ENCODE results near the gene C21orf58. TPM values are rescaled to one million over a fixed set of nuclear protein-coding genes. Genes with fewer than 3 reads are reported as not detected.

Gene C21orf58
- polyA plus RNA-seq, 4 donors = 9.6 to 13.3 (median 10.9) TPM

DNA sequence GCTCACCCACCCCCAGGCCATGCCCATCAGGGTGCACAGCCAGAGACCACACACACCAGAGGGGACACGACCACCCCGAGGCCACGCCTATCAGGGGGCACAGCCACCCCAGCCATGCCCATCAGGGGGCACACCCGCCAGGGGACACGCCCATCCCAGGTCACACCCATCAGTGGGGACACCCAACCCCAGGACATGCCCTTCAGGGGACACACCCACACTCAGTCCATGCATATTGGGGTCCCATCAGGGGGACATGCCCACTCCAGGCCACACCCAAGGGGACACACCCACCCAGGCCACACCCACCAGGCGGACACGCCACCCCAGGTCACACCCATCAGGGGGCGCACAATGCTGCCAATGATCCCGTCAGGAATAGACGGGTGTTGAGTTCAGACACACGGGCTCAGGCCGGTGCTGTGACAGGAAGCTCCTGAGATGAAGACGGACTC lies 59.0 kb downstream of the C21orf58 start:
- DNase-seq (ENCODE audit: low read depth in 4 of 4, low spot score in 3 of 4) = no peak

DNA sequence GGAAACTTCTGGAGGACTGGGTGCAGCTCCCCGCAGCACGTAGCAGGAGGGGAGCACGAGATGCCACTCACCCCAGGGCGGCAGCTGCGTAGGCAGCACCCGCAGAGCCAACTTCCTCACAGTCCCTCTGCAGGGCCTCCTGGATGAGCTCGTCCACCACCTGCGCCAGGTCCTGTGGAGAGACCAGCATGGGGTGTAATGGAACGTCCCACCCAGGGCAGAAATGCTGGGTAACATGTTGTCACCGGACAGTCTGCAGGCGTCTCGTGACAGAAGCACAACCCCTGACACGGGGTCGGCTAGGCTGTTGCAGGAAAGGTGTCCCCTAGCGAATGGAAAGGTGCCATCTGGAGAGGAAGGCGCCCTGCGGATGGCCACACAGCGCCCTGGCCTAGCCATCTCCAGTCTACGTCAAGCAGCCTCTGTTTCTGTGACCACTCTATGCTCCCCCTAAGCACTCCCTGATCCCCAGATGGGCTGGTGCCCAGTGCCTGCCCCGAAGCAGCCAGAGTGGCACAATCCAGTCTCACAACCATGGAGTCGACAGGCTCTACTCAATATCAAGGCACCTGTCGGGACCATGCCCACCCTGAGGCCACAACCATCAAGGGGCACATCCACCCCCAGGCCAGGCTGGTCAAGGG lies 59.5 kb downstream of the C21orf58 start:
- DNase-seq (ENCODE audit: low read depth in 4 of 4, low spot score in 3 of 4) = no peak

DNA sequence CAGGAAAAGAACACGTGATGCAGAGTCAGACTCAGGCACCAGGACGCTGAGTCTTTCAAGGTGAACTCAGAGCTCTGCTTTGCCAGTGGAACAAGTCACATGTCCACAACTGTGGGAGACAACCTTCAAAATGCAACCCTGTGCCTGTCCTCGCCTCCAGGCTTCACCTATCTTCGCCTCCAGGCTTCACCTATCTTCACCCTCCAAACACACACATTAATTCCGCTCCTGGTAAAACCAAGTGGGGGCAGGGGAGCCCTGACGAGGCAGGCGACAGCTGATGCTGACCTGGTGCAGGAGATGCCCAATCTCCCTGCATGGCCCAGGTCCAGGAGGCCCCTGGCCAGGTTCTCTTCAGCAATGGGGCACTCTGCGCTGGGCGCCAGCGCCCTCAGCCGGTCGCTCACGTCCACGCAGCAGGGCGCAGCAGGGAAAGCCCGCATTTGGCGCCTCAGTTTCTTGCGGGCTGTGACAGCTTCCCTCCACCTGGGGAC lies 67.1 kb downstream of the C21orf58 start:
- no peak for DNase-seq (ENCODE audit: low read depth in 4 of 4, low spot score in 3 of 4)

DNA sequence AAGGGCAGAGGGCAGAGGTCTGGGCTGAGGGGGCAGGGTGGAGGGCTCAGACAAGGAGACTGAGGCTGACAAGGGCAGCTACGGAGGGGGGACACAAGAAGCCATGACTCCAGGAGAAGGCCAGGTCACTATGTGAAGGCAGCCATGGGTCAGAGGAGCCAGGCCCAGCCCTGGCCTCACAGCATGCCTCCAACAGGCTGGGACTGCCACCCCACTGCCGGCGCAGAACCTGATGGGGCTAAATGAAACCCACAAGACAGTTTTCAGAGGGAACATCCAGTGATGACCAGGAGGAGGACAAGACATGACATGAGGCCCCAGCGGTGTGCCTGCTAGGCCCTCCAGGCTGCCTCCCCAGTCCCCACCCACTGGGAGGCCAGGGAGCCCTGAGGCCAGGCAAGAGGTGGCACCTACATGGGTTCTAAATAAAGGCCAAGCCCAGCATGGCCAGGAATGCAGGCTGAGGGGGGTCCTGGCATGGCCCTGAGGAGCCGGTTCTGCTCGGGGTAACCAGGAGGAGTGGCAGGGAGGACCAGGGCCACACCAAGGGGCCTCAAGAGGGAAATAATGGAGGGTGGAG lies 67.8 kb downstream of the C21orf58 start:
- no peak for DNase-seq (ENCODE audit: low read depth in 4 of 4, low spot score in 3 of 4)

DNA sequence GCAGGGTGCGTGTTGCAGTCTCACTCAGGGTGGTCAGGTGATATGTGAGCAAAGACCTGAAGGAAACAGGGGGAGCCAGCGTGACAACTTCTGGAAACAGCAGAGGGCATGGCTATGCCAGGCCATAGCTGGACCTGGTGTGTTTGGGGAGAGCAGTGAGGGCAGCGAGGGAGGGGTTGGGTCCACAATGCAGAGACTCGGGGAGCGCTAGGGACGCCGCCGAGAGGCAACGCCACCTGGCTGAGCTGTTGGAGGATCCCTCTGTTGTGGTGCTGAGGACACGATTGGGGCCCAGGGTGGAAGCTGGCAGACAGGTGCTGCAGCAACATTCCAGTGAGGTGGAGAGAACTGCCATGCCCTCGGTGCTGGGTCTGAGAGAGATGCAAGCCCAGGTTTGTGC lies 68.5 kb downstream of the C21orf58 start:
- no peak for DNase-seq (ENCODE audit: low read depth in 4 of 4, low spot score in 3 of 4)

DNA sequence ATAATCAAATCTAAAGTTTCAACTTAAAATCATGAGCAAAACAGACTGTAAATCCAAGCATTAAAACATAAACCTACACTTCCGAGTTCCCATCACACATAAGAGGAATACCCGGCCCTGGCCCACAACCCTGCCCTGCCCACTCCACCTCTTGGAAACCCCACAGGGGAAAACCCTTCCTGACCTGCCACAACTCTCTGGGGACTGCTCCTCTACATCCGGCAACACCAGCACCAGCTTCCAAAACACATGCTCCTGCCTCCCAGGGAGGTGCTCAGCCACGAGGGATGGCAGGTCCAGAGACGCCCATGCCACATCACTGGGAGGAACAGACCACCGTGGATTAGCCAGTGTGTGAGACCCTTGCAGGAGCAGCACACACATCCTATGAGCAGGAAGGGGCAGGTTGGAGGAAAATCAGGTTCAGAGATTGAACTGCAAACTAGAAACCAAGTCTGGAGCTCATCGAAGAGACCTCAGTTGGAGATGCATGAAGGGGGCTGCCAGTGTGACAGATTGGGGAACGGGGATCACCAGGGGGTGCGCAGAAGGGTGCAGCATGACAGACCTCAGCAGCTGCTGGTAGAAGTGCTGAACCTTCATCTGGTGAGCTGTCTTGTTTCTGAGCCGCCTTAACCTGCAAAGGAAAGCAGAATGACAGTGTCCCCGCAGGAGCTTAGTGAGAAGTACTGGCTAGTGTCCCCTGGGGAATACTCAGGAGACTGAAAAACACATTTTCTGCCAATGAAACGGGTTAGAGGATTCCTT lies 69.3 kb downstream of the C21orf58 start:
- DNase-seq (ENCODE audit: low read depth in 4 of 4, low spot score in 3 of 4) = no peak

DNA sequence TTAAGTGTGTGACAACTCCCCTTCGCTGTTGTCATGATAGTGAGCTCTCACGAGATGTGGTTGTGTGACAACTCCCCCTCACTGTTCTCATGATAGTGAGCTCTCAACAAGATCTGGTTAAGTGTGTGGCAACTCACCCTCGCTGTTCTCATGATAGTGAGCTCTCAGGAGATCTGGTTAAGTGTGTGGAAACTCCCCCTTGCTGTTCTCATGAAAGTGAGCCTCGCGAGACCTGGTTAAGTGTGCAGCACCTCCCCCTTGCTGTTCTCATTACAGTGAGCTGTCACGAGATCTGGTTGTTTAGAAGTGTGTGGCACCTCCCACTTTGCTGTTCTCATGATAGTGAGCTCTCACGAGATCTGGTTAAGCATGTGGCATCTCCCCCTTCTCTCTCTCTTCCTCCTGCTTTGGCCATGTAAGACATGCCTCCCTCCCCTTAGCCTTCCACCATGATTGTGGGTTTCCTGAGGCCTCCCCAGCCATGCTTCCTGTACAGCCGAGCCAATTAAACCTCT lies 70.0 kb downstream of the C21orf58 start:
- no peak for DNase-seq (ENCODE audit: low read depth in 4 of 4, low spot score in 3 of 4)

DNA sequence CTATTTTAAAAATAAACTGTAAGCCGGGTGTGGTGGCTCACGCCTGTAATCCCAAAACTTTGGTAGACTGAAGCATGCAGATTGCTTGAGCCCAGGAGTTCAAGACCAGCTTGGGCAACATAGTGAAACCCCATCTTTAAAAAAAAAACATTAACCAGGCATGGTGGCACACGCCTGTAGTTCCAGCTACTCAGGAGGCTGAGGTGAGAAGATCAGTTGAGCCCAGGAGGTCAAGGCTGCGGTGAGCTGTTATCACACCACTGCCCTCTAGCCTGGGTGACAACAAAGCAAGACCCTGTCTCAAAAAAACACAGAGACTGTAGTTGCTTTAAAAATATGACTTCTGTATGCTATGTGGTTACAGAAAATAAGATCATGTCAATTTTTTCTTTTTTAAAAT lies 70.8 kb downstream of the C21orf58 start:
- DNase-seq (ENCODE audit: low read depth in 4 of 4, low spot score in 3 of 4) = no peak

Other genes with a start within 250 kb of the C21orf58 start
- 100 to 1,000 TPM; 181 to 254 (median 205) TPM for gene COL6A2, start 225.8 kb downstream of the C21orf58 start, polyA plus RNA-seq (ENCODE audit: insufficient read length in 4 of 4)
- gene FTCD, start 168.3 kb downstream of the C21orf58 start, polyA plus RNA-seq (ENCODE audit: insufficient read length in 4 of 4) = 10 to 100 TPM; 15.2 to 34.2 (median 27.7) TPM
- gene SPATC1L, start 139.4 kb downstream of the C21orf58 start, polyA plus RNA-seq (ENCODE audit: insufficient read length in 4 of 4) = 10 to 100 TPM in 3 of 4 donors, 1 to 10 TPM in 1; 10.0 to 12.8 (median 12.6) TPM
- gene LSS, start 95.1 kb downstream of the C21orf58 start, polyA plus RNA-seq (ENCODE audit: insufficient read length in 4 of 4) = 10 to 100 TPM; 28.1 to 36.3 (median 35.5) TPM
- gene MCM3AP, start 38.3 kb downstream of the C21orf58 start, polyA plus RNA-seq (ENCODE audit: insufficient read length in 4 of 4) = 10 to 100 TPM; 67.1 to 78.4 (median 70.8) TPM
- gene YBEY, start 37.5 kb downstream of the C21orf58 start, polyA plus RNA-seq (ENCODE audit: insufficient read length in 4 of 4) = 10 to 100 TPM; 19.9 to 24.6 (median 20.7) TPM
- 10 to 100 TPM; 32.0 to 34.6 (median 32.5) TPM for gene PCNT, start 286 bp upstream of the C21orf58 start, polyA plus RNA-seq (ENCODE audit: insufficient read length in 4 of 4)
- gene DIP2A, start 135.0 kb upstream of the C21orf58 start, polyA plus RNA-seq (ENCODE audit: insufficient read length in 4 of 4) = 10 to 100 TPM; 27.1 to 37.5 (median 28.8) TPM